HepG2 (cell line): ENCODE measurements around the gene INTS1. TPM values are rescaled to one million over a fixed set of nuclear protein-coding genes. Genes with fewer than 3 reads are reported as not detected.
A peak's percentile ranks its signal among the peaks of the same experiment; 100 is the strongest.

ENCODE experiments used
- ERF ChIP-seq: IDR thresholded peaks from 2 replicates; pipeline ENCODE4 v1.6.1; 2018; ENCODE audit warnings: missing biosample characterization, missing genetic modification reagents
- KLF13 ChIP-seq: sonication (generic); formaldehyde crosslinking; IDR thresholded peaks from 2 replicates; pipeline ENCODE4 v1.4.0; 2020; ENCODE audit warnings: mild to moderate bottlenecking, missing genetic modification reagents
- TCF7L2 ChIP-seq: IDR thresholded peaks from 2 replicates; pipeline ENCODE4 v1.6.1; 2011; ENCODE audit warnings: mild to moderate bottlenecking, low read depth, low read length, moderate library complexity
- ZBTB21 ChIP-seq: sonication (generic); formaldehyde crosslinking; IDR thresholded peaks from 2 replicates; pipeline ENCODE4 v1.4.0; 2020; ENCODE audit warnings: missing genetic modification reagents
- ZBTB7B ChIP-seq: sonication (generic); formaldehyde crosslinking; IDR thresholded peaks from 2 replicates; pipeline ENCODE4 v1.4.0; 2020; ENCODE audit warnings: missing genetic modification reagents
- ZNF20 ChIP-seq: sonication (generic); formaldehyde crosslinking; IDR thresholded peaks from 2 replicates; pipeline ENCODE4 v1.4.0; 2020; ENCODE audit warnings: mild to moderate bottlenecking, moderate library complexity, missing genetic modification reagents
- ZNF224 ChIP-seq: sonication (generic); formaldehyde crosslinking; IDR thresholded peaks from 2 replicates; pipeline ENCODE4 v1.5.0; 2020; ENCODE audit warnings: mild to moderate bottlenecking, missing genetic modification reagents
- ZNF264 ChIP-seq: sonication (generic); formaldehyde crosslinking; IDR thresholded peaks from 2 replicates; pipeline ENCODE4 v1.4.0; 2020; ENCODE audit warnings: missing genetic modification reagents
- ZNF616 ChIP-seq: sonication (generic); formaldehyde crosslinking; IDR thresholded peaks from 2 replicates; pipeline ENCODE4 v1.5.0; 2020; ENCODE audit warnings: low read depth, mild to moderate bottlenecking, missing genetic modification reagents
- ZNF788 ChIP-seq: sonication (generic); formaldehyde crosslinking; IDR thresholded peaks from 2 replicates; pipeline ENCODE4 v1.5.0; 2020; ENCODE audit warnings: mild to moderate bottlenecking, missing genetic modification reagents, borderline replicate concordance
- ZNF879 ChIP-seq: sonication (generic); formaldehyde crosslinking; IDR thresholded peaks from 2 replicates; pipeline ENCODE4 v1.8.1; 2023; ENCODE audit warnings: missing genetic modification reagents
- polyA plus RNA-seq, 8 experiments: library from polyadenylated mRNA; depleted of rRNA in 3 of 8; stranded (reverse) in 7 of 8; unstranded in 1 of 8; fragments of >200 nt; fragmentation: Illumina TruSeq in 4 of 8; extraction: Trizol in 4 of 8; gene quantifications; 2 replicates each; pipeline versions ENCODE4 v1.2.1 to v1.2.3, GENCODE V29; 2011 to 2016; ENCODE audit warnings: low read depth in 4 of 8, missing spikeins in 1 of 8, mixed read lengths in 1 of 8; ENCODE audit not compliant: insufficient read depth in 1 of 8
- total RNA-seq, 5 experiments: library from RNA; depleted of rRNA; stranded (reverse); fragments of >200 nt; fragmentation: Illumina TruSeq; extraction: Trizol; gene quantifications; 2 replicates each; pipeline ENCODE4 v1.2.3, GENCODE V29; 2016; ENCODE audit warnings: low read depth in 1 of 5
- TF ChIP-seq, protein P1 (sequence below): sonication (generic); formaldehyde crosslinking; IDR thresholded peaks from 2 replicates; pipeline ENCODE4 v1.5.1; 2020; ENCODE audit warnings: missing genetic modification reagents, mild to moderate bottlenecking, borderline replicate concordance
- TF ChIP-seq, protein P2 (sequence below), 2 experiments: fragments of 450-650 bp in 1 of 2; sonication (generic) in 1 of 2; formaldehyde crosslinking in 1 of 2; IDR thresholded peaks; 2 replicates each; pipeline versions ENCODE4 v1.6.1 to v1.8.0; 2016 to 2022; ENCODE audit warnings: antibody characterized with exemption in 1 of 2, mild to moderate bottlenecking in 1 of 2, missing genetic modification reagents in 1 of 2
- TF ChIP-seq, protein P3 (sequence below): IDR thresholded peaks from 2 replicates; pipeline ENCODE4 v1.4.0; 2020; ENCODE audit warnings: mild to moderate bottlenecking, missing genetic modification reagents

The INTS1 gene
- total and polyA plus RNA-seq, 2 of the 13 experiments (the other 11 are each of a cell fraction or from before 2014, with no cell fraction given): 13.7 to 29.0 TPM

DNA sequence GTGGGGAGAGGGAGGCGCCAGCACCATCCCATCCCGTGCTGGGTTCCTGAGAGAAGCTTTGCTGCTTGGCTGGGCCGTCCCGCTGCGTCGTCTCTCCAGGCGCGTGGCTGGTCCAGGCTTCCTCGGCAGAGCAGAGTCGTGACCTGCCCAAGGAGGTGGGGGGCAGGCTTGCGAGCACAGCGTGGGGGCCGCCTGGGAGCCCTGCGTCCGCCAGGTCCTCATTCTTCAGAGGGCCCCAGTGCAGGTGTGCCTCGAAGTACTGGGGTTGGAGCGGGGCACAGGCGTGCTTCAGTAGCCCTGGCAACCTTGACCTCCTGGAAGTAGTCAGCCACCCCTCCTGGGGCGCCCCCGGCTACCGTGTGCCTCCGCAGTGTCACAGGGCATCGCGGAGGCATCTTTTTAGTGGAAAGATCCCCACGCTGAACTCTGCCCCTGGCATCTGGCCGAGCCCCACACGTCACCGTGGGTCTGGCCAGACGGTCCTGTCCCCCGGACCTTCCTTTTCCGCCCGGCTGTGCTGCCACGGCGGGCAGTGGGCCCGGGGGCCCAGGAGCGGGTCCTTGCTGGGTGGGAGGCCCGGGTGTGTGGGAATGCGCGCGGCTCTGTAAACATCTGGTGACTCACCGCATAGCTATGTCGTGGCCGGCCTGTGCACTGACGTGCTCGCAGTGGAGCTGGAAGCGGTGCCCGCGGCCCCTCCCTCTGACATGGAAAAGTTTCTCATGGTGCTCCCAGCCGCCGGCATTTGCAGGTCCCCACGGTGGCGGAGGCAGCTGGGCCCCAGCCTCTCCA is 32.8 kb upstream of the INTS1 start (continued):
- peak; percentile 98 for TF ChIP-seq ZBTB7B
- 0 out of 2 replicates have a peak, but pooled peaks have one; percentile 47 for TF ChIP-seq ZNF879
- 0 out of 2 replicates have a peak, but pooled peaks have one; percentile 32 for TF ChIP-seq ZNF616 (CRISPR knock-in tag)
- TF ChIP-seq KLF13: no peak
- no peak for TF ChIP-seq TCF7L2
- TF ChIP-seq, protein P1, sequence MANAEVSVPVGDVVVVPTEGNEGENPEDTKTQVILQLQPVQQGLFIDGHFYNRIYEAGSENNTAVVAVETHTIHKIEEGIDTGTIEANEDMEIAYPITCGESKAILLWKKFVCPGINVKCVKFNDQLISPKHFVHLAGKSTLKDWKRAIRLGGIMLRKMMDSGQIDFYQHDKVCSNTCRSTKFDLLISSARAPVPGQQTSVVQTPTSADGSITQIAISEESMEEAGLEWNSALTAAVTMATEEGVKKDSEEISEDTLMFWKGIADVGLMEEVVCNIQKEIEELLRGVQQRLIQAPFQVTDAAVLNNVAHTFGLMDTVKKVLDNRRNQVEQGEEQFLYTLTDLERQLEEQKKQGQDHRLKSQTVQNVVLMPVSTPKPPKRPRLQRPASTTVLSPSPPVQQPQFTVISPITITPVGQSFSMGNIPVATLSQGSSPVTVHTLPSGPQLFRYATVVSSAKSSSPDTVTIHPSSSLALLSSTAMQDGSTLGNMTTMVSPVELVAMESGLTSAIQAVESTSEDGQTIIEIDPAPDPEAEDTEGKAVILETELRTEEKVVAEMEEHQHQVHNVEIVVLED: peak; percentile 74
- TF ChIP-seq ZNF224 (CRISPR knock-in tag): peak; percentile 47; the same call in 1 of the 2 replicates
- TF ChIP-seq ZNF20 (CRISPR knock-in tag): no peak
- TF ChIP-seq, protein P2, sequence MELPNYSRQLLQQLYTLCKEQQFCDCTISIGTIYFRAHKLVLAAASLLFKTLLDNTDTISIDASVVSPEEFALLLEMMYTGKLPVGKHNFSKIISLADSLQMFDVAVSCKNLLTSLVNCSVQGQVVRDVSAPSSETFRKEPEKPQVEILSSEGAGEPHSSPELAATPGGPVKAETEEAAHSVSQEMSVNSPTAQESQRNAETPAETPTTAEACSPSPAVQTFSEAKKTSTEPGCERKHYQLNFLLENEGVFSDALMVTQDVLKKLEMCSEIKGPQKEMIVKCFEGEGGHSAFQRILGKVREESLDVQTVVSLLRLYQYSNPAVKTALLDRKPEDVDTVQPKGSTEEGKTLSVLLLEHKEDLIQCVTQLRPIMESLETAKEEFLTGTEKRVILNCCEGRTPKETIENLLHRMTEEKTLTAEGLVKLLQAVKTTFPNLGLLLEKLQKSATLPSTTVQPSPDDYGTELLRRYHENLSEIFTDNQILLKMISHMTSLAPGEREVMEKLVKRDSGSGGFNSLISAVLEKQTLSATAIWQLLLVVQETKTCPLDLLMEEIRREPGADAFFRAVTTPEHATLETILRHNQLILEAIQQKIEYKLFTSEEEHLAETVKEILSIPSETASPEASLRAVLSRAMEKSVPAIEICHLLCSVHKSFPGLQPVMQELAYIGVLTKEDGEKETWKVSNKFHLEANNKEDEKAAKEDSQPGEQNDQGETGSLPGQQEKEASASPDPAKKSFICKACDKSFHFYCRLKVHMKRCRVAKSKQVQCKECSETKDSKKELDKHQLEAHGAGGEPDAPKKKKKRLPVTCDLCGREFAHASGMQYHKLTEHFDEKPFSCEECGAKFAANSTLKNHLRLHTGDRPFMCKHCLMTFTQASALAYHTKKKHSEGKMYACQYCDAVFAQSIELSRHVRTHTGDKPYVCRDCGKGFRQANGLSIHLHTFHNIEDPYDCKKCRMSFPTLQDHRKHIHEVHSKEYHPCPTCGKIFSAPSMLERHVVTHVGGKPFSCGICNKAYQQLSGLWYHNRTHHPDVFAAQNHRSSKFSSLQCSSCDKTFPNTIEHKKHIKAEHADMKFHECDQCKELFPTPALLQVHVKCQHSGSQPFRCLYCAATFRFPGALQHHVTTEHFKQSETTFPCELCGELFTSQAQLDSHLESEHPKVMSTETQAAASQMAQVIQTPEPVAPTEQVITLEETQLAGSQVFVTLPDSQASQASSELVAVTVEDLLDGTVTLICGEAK (IDR thresholded peaks at IDR 0.05): no peak
- TF ChIP-seq, protein P2 (CRISPR knock-in tag; IDR thresholded peaks at IDR 0.05): peak; percentile 80; the same call in 1 of the 2 replicates
- peak; percentile 68 for TF ChIP-seq ZBTB21 (CRISPR knock-in tag)
- TF ChIP-seq ZNF264 (CRISPR knock-in tag): peak; percentile 52; the same call in 1 of the 2 replicates
- peak; percentile 35; the same call in 1 of the 2 replicates for TF ChIP-seq ERF (CRISPR knock-in tag)
- TF ChIP-seq, protein P3, sequence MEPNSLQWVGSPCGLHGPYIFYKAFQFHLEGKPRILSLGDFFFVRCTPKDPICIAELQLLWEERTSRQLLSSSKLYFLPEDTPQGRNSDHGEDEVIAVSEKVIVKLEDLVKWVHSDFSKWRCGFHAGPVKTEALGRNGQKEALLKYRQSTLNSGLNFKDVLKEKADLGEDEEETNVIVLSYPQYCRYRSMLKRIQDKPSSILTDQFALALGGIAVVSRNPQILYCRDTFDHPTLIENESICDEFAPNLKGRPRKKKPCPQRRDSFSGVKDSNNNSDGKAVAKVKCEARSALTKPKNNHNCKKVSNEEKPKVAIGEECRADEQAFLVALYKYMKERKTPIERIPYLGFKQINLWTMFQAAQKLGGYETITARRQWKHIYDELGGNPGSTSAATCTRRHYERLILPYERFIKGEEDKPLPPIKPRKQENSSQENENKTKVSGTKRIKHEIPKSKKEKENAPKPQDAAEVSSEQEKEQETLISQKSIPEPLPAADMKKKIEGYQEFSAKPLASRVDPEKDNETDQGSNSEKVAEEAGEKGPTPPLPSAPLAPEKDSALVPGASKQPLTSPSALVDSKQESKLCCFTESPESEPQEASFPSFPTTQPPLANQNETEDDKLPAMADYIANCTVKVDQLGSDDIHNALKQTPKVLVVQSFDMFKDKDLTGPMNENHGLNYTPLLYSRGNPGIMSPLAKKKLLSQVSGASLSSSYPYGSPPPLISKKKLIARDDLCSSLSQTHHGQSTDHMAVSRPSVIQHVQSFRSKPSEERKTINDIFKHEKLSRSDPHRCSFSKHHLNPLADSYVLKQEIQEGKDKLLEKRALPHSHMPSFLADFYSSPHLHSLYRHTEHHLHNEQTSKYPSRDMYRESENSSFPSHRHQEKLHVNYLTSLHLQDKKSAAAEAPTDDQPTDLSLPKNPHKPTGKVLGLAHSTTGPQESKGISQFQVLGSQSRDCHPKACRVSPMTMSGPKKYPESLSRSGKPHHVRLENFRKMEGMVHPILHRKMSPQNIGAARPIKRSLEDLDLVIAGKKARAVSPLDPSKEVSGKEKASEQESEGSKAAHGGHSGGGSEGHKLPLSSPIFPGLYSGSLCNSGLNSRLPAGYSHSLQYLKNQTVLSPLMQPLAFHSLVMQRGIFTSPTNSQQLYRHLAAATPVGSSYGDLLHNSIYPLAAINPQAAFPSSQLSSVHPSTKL (CRISPR knock-in tag): peak; percentile 89
- TF ChIP-seq ZNF788 (CRISPR knock-in tag): peak; percentile 75
